RCC 7860 (cell line): Measurements from ENCODE around the gene PIK3AP1.
"Not testable (repeated sequence)": the region's sequence is repeated elsewhere in the genome, so short reads cannot be mapped to it uniquely, and the experiment has no call there.

ENCODE experiments used
- DNase-seq: peaks from one replicate; pipeline ENCODE4 v3.0.0-alpha.2; 2015; ENCODE audit warnings: low spot score
- FAIRE-seq: peaks from 2 replicates; lab custom pipeline; 2012; peaks lifted over from hg19 to GRCh38; lab: Jason Lieb, UNC

PIK3AP1 gene

DNA sequence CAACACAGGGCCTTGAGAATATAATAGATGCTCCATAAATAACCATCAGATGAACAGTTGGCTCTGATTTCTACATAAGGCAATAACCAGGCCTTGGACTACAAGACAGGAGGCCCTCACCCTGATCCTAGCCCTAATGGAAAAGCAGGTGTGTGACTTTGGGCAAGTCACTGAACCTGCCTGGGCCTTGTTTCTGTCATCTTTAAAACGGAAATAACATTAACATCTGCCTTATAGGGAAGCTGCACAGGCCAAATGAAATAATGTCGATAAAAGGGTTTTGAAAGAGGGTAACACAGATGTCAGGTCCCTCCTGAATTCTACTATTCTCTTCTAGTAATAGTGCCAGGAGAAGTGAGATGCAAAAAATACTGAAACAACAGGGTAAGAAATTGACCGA is 20.7 kb downstream of the PIK3AP1 start:
- DNase-seq (no peak), FAIRE-seq (no peak)

DNA sequence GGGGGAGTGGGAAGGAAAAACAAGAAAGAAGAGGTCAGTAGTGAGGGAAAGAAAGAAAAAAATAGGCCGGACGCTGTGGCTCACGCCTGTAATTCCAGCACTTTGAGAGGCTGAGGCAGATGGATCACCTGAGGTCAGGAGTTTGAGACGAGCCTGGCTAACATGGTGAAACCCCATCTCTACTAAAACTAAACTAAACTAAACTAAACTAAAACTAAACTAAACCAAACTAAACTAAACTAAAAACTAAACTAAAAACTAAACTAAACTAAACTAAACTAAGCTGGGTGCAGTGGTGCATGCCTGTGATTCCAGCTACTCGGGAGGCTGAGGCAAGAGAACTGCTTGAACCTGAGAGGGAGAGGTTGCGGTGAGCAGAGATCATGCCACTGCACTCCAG is 22.0 kb downstream of the PIK3AP1 start:
- not testable (repeated sequence) for DNase-seq, FAIRE-seq

DNA sequence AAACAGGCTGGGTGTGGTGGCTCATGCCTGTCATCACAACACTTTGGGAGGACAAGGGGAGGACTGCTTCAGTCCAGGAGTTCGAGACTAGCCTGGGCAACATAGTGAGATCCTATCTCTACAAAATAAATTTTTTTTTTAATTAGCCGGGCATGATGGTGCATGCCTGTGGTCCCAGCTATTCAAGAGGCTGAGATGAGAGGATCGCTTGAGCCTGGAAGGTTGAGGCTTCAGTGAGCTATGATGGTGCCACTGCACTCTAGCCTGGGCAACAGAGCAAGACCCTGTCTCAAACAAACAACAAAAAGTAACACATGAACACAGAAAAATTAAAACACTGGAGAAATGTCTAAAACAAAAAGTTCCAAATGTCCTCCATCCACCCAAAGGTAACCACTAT is 22.9 kb downstream of the PIK3AP1 start:
- no peak for DNase-seq
- no peak for FAIRE-seq

DNA sequence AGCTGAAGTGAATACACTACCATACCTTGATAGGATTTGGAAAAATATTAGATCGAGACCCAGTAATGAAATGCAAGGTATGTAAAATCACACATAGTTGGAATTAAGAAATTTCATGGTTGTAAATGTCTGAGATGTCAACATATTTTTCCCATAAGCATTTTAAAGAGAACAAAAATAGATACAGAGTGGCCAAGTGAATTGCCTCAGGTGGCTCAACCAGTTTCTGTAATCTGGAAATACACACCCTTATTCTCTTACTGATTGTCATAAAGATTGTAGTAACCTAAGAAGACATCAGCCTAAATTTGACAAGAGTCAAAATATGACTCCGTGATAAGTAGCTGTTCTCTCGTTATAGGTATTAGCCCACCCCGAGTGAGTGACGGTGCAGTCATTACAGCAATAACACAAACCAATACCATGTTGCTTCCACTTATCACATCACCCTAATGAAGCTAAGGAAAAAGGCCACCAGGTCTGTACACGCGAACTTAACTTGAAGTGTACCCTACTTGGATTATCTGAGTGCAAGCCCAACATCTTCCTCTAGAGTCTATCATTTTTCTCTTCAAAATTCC is 23.4 kb downstream of the PIK3AP1 start:
- FAIRE-seq (no peak), DNase-seq (no peak)

DNA sequence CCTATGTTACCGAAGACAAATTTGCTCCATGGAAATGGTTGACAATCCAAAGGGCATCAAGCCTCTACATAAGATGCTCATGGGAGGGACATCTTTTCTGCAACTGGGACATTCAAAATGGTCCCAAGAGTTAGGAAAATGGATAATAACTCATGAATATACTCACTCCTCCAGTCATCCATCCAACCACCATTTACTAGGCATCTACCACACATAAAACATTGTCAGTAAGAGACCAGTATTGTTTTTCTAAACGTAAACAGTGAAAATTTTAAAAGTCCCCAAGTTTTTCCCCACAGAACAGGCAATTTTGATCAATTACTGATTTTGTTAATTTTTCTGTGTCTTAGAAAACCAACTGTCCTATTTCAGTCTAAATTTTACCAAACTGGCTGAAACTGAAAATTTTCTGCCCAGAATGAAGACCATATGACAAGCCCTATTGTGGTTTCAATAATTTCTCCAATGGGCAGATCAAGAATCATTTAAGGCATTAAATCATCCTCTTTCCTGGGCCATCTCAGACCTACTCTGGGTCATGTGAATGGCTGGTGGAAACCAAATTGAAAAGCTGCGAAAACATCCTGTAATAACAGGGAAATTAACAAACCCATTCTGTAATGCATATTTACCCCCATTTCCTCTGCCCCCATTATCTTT is 24.2 kb downstream of the PIK3AP1 start:
- FAIRE-seq (no peak), DNase-seq (no peak)

DNA sequence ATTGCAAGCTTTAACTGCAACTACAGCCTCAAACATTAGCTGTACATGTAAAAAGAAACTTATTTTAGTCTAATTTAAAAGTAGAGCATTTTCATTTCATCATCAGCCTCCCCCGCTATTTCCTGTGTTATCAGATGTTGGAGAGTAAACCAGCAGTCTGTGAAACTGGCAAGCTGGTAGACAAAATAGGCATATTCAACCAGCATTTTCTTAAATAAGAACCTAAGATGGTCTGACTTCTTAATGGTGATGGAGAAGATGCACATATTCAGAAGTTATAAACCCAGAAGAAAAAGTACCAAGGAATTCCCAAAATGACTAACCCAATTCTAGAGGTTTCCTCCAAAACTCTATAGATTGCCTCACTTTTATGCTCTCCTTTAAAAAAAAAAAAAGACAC is 24.9 kb downstream of the PIK3AP1 start:
- DNase-seq (no peak), FAIRE-seq (no peak)

DNA sequence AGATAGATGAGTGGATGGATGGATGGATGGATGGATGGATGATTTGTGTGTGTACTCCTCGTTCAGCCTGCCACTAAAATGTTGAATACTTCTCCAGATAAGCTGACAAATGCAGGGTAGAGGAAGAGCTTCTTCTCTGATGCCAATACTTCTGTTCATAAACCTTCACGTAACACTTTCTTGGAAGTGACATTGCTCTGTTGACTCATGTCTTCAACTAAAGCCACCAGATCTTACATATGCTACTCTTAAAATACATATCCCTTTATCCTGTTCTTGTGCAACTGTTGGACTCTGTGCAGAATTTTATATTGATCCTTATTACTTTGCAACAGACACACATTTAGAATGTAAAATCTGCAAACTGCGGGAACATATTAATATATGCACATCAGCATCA is 26.9 kb downstream of the PIK3AP1 start:
- FAIRE-seq: no peak
- DNase-seq: no peak

DNA sequence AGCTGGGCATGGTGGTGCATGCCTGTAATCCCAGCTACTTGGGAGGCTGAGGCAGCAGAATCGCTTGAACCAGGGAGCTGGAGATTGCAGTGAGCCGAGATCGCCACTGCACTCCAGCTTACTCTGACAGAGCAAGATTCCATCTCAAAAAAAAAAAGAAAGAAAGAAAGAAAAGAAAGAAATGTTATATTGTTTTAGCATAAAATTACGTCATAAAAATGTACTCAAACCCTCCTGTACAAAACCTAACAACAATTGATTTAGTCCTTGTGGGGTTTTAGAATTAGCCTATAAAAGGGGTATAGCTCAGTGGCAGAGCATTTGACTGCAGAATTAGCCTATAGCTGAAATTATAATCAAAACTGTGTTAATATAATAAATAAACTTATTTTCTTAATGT is 27.9 kb downstream of the PIK3AP1 start:
- FAIRE-seq (no peak), DNase-seq (no peak)

DNA sequence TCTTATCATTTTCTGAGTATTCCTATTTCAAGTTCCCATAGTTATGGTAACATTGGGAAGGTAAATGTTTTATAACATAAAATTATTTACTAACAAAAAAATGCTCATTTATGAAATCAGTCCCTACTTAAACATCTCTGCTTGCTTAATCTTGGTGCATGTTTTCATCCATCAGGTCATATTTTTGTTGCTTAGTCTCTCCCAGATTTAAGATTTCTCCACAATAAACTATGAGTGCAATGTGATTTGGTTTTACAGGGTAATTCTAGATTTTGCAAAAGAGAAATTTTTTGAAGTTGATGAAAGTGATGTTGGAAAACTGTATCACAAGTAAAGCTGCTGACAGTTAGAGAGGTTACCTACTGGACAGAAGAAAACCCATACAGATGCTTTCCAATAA is 28.6 kb downstream of the PIK3AP1 start:
- DNase-seq (no peak), FAIRE-seq (no peak)

DNA sequence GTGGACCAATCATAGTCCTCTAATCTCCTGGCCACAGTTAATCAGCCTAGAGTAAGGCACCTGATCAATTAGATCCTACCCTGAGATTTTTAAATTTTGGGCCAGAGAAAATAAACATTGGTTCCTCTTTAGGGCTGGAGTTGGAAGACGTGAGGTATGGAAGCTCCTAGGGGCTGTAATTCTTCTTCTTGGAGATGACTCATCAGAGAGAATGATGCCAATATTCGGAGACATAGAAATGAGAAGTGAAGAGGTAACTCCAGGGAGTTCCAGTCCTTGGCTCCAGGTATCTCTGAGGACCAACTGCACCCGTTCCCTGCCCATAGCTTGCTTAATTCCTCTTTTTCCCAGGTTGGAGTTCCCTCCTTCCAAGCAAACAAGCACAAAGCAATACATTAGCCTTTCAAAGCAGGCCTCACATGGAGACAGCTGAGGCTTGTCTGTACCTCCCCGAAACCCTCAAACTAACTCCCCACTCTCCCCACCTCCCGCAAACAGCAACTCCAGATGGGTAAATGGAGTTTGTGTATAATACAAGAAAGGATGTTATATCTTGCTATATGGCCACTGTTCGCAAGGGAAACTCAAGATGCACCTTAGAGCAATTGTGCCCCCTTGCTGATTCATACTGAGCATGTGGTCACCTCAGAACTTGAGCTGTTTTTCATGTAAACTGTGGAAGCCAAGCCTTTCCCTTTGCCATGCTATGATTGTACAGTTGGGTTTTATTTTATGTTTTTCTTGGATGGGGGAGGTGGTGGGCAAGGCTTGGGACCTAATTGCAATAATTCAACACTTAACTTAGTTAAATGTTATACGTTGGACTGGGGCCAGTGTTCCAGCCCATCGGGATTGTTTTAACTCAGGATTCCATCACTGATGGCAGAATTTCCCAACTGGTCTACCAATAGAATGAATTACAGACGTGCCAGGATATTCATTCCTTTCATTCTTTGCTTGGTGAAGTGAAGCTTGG is 29.3 kb downstream of the PIK3AP1 start:
- FAIRE-seq: no peak
- DNase-seq: no peak

DNA sequence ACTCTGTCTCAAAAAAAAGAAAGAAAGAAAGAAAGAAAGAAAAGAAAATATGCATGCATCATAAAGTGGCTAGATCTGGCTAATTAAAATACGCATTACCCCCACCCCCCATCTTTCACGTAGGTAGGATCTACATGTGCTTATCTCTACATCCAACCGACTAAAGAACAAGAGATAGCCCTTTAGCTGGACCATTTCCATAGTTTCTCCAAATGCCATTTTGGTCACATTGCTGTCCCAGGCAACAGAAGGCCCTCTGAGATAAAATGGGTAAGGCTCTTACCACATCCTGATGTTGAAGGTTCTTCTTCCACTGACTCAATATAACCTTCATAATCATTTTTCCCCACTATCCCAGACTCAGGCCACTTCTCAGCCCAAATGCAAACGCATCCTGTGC is 31.5 kb downstream of the PIK3AP1 start:
- DNase-seq (no peak), FAIRE-seq (no peak)

DNA sequence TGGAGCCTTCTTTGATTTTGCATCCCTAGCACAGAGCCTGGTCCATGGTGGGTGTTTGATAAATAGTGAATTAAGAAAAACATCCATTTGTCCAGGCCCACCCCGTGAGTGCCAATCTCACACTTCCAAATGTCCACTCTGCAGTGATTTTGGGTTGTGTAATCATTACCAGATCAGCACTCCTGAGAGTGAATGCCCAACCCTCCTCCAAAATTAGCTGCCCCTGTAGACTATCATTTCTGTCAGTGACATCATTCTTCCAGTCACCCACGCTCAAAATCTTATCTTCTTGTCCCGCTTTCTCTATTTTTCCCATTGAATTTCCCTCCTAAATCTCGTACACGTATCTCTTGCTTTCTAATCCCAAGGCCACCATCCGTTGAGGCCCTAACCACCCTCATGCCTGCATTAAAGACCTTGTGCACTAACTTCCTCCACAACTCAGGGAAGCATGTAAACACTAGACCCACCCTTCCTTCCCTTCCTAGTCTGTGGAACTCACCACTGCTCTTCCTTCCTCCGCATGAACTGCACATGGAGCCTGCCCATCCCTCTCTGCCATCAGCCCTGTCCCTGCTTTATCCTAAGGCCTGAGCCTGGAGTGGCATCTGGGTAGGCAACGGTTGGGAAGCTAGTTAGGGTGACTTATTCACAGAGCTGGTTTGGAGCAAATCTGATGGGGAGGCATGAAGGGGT is 32.8 kb downstream of the PIK3AP1 start:
- FAIRE-seq (no peak), DNase-seq (no peak)

DNA sequence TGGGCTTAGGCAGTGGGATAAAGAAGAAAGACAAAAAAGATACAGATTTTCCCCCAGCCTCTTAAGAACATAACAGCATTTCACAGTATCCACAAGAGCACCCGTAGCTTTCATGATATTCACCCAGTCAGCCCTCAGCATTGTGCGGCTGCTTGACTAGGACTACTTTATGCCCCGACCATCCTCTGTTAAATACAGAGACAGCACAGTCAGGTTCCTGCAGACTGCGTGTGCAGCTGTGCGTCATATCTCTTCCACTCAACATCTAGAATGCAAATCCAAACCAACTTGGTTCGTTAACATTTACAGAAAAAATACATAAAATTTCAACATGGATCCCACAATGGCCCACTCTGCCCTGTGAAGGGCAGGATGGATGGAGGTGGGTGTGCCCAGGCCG is 33.8 kb downstream of the PIK3AP1 start:
- no peak for DNase-seq
- no peak for FAIRE-seq

DNA sequence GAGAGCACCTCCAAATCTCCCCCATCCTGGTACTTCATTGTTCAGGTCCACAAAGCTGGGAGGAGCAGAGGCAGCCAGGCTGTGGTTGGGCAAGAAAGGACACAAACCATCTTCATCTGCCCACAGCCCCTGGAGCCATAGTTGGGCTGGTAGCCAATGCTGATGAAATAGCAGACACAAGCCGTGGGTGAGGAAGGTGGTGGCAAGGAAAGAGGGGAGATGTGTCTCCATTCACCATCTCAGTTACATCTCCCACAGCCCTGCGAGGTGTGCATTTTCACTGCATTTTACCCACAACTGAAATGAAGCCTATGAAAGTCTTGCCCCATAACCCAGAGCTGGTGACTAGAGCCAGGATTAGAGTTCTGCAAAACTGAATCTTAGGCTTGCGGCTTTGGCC is 35.0 kb downstream of the PIK3AP1 start:
- no peak for DNase-seq

DNA sequence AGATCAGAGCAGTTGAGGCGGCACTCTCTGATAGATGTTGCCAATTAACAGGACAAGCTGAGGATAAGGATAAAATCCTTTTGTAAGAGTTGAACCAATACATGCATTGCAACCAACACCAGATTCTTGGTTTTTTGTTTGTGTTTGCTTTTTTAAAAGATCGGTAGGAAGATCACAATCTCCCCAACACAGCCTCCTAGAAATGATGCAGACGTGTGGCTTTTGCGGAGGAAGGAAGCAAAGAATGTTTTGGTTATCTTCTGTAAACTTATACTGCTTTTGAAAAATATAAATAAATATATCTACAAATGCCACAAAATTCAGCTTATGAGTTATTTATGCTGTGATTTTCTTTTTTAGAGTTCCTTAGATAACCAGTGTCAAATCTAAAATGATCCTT is 35.5 kb downstream of the PIK3AP1 start:
- DNase-seq (no peak), FAIRE-seq (no peak)

More for the DNA sequence above, 35.0 kb downstream of the PIK3AP1 start:
- no peak for FAIRE-seq

DNA sequence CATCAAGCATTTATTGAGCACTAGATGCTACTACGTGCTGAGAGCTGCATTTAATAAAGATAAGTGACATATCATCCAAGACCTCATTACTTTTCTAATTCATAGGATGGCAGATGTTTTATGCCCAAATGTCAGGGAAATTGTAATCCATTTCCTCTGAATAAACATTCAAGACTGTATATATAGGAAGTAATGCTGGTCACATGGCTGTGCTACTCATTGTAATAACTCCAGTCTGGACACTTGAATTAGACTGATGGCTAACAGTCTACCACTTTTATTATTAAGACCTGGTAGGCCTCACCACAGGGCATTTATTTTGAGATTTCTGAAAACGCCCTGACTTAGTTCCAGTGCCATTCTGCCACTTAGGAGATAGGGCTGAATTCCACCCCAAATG is 36.6 kb downstream of the PIK3AP1 start:
- no peak for DNase-seq
- FAIRE-seq: no peak

DNA sequence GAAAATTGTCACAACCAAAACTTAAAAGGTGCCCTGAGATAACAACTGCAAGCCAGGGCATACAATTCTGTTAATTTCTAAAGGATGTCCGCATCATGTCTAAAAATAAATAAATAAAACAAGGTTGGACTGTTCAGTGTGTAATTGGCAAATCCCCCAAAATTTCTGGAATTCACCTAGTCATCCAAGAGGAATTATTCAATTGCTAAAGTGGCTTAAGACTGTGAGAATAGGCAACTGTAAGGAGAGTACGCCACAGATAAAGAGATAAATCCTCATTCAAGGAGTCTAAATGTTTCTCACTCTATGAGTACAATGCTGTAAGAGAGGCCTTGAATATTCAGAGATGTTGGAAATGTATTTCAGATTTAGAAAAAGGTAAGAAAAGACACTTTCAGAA is 37.2 kb downstream of the PIK3AP1 start:
- DNase-seq (no peak), FAIRE-seq (no peak)

DNA sequence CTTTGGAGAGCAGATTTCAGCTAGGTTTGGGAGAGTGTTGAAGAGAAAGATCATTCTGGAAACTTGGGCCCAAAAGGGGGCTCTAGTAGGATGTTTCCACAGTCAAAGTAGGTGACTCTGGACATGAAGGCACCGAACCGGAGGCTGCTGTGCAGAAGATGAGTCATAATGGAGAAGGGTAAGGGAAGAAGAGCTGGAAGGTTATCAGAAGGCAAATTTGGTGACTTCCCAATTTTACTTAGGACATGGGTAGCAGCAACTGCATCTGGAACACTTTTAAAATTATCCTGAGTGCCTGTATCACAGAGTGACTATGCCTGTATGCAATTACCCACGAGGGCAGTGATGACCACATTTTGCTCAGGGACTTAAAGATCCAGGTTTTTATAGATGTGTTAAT is 38.8 kb downstream of the PIK3AP1 start:
- DNase-seq (no peak), FAIRE-seq (no peak)

DNA sequence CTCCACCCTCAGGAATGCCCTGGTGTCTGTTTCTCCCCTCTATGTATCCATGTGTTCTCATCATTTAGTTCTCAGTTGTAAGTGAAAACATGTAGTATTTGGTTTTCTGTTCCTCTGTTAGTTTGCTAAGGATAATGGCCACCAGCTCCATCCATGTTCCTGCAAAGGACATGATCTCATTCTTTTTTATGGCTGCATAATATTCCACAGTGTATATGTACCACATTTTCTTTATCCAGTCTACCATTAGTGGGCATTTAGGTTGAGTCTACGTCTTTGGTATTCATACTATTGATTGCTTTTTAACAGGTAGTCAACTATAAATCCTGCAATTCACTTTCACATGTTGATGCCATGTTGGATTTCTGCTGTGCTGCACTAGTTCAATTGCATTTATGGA is 39.9 kb downstream of the PIK3AP1 start:
- not testable (repeated sequence) for FAIRE-seq, DNase-seq

DNA sequence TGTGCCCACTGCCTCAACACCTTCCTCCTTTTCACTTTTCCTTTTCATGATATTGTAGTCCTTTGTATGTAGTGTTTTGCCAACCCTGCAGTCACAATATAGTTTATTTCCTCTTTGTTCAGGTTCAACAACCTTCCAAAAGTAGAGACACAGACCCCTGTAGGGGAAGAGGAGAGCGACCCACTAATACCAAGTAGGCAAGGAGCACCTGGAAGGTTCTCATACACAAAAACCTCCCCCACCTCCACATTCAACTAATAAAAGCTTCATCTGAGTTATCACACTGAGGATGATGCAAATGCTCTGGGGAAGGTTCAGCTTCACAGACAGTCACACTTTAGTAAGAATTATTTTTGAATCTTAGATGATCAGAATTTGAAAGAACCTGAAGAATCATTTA is 41.6 kb downstream of the PIK3AP1 start:
- no peak for FAIRE-seq
- DNase-seq: no peak
